CD14-positive monocyte (primary cell): Measurements from ENCODE around the gene PNRC1. TPM values are rescaled to one million over a fixed set of nuclear protein-coding genes. Genes with fewer than 3 reads are reported as not detected.

ENCODE experiments used
- DNase-seq, 3 donors: peaks; one replicate each; pipeline ENCODE4 v3.0.0-alpha.2; 2011 to 2022
- H2AFZ ChIP-seq: 2 replicates; pipeline ENCODE4 v1.6.0; 2012; ENCODE audit warnings: mild to moderate bottlenecking, low read depth, low read length, inconsistent platforms; ENCODE audit not compliant: insufficient read depth, poor library complexity, severe bottlenecking
- H3K27ac ChIP-seq, 2 donors: 1 replicate in 1 of 2; 2 replicates in 1 of 2; pipeline ENCODE4 v1.5.1; 2012 to 2013; ENCODE audit warnings: low read length in 2 of 2, control low read depth in 1 of 2, inconsistent platforms in 1 of 2, low read depth in 1 of 2, mild to moderate bottlenecking in 1 of 2
- H3K27me3 ChIP-seq, 2 donors: one replicate each; pipeline versions ENCODE4 v1.6.0 to v1.6.1; 2011 to 2013; ENCODE audit warnings: low read length in 2 of 2; ENCODE audit not compliant: control insufficient read depth in 2 of 2, insufficient read depth in 2 of 2
- H3K36me3 ChIP-seq, 2 donors: replicated peaks in 1 of 2; 1 replicate in 1 of 2; 2 replicates in 1 of 2; pipeline versions ENCODE4 v1.5.1 to v1.6.1; 2012 to 2013; ENCODE audit warnings: low read length in 2 of 2, control low read depth in 1 of 2, inconsistent platforms in 1 of 2, mild to moderate bottlenecking in 1 of 2; ENCODE audit not compliant: insufficient read depth in 2 of 2, control insufficient read depth in 1 of 2
- H3K4me1 ChIP-seq, 2 donors: 1 replicate in 1 of 2; 2 replicates in 1 of 2; pipeline versions ENCODE4 v1.5.1 to v1.6.1; 2012 to 2013; ENCODE audit warnings: low read length in 2 of 2, control low read depth in 1 of 2, inconsistent platforms in 1 of 2, mild to moderate bottlenecking in 1 of 2, moderate library complexity in 1 of 2; ENCODE audit not compliant: insufficient read depth in 2 of 2, control insufficient read depth in 1 of 2
- H3K4me2 ChIP-seq: replicated peaks from 2 replicates; pipeline ENCODE3; 2012; ENCODE audit warnings: low read length, moderate library complexity, mild to moderate bottlenecking; ENCODE audit not compliant: poor library complexity, severe bottlenecking; ENCODE audit errors: extremely low read depth
- H3K4me3 ChIP-seq, 3 experiments: fragments of 200-600 bp in 1 of 3; sonication (generic) in 1 of 3; replicated peaks in 1 of 3; 1 replicate in 2 of 3; 2 replicates in 1 of 3; pipeline ENCODE4 v1.5.1; 2011 to 2013; ENCODE audit warnings: low read length in 3 of 3, mild to moderate bottlenecking in 3 of 3, control low read depth in 2 of 3, low read depth in 2 of 3, inconsistent platforms in 1 of 3, moderate library complexity in 1 of 3
- H3K79me2 ChIP-seq: 2 replicates; pipeline ENCODE4 v1.6.0; 2012; ENCODE audit warnings: mild to moderate bottlenecking, control low read depth, inconsistent platforms, low read length, moderate library complexity; ENCODE audit not compliant: insufficient read depth
- H3K9ac ChIP-seq: 2 replicates; pipeline ENCODE4 v1.6.0; 2017; ENCODE audit warnings: low read length, mild to moderate bottlenecking; ENCODE audit not compliant: insufficient read depth, poor library complexity, severe bottlenecking
- H3K9me3 ChIP-seq, 2 donors: replicated peaks in 1 of 2; 1 replicate in 1 of 2; 2 replicates in 1 of 2; pipeline versions ENCODE4 v1.5.1 to v1.6.1; 2012 to 2013; ENCODE audit warnings: low read length in 2 of 2, control low read depth in 1 of 2; ENCODE audit not compliant: control insufficient read depth in 1 of 2, insufficient read depth in 1 of 2
- H4K20me1 ChIP-seq: 2 replicates; pipeline ENCODE4 v1.6.0; 2012; ENCODE audit warnings: mild to moderate bottlenecking, low read length, control low read depth, moderate library complexity; ENCODE audit not compliant: insufficient read depth
- H3K27ac Mint-ChIP-seq, 7 donors: one replicate each; pipeline ENCODE4 v1.8.0; 2020; ENCODE audit warnings: mild to moderate bottlenecking in 7 of 7, mixed read lengths in 7 of 7, moderate library complexity in 6 of 7, inconsistent platforms in 2 of 7
- H3K27me3 Mint-ChIP-seq, 3 donors: one replicate each; pipeline ENCODE4 v1.8.0; 2021 to 2022; ENCODE audit warnings: low read depth in 3 of 3, mild to moderate bottlenecking in 3 of 3, mixed read lengths in 3 of 3, moderate library complexity in 3 of 3, inconsistent platforms in 1 of 3
- H3K36me3 Mint-ChIP-seq, 2 donors: one replicate each; pipeline ENCODE4 v1.8.0; 2020; ENCODE audit warnings: mixed read lengths in 2 of 2, inconsistent platforms in 1 of 2, mild to moderate bottlenecking in 1 of 2
- H3K4me1 Mint-ChIP-seq: one replicate; pipeline ENCODE4 v1.8.0; 2020; ENCODE audit warnings: mild to moderate bottlenecking, mixed read lengths
- H3K4me3 Mint-ChIP-seq, 2 donors: one replicate each; pipeline ENCODE4 v1.8.0; 2020; ENCODE audit warnings: mild to moderate bottlenecking in 2 of 2, mixed read lengths in 2 of 2, moderate library complexity in 1 of 2
- H3K9me3 Mint-ChIP-seq, 7 donors: one replicate each; pipeline ENCODE4 v1.8.0; 2020 to 2022; ENCODE audit warnings: mixed read lengths in 7 of 7, mild to moderate bottlenecking in 6 of 7, moderate library complexity in 6 of 7, inconsistent platforms in 2 of 7
- CTCF ChIP-seq: fragments of 200-600 bp; IDR thresholded peaks from one replicate; pipeline ENCODE4 v1.8.0; 2022; ENCODE audit warnings: antibody characterized with exemption, mild to moderate bottlenecking
- WGBS: methylation state at CpG from one replicate; pipeline ENCODE4 v1.1.5; 2013; ENCODE audit warnings: missing lambda C conversion rate; ENCODE audit not compliant: insufficient coverage; 5-methylcytosine and 5-hydroxymethylcytosine counted together
- intact Hi-C, 2 donors: fragments of 100-400 bp; cut with micrococcal nuclease; formaldehyde crosslinking; loops; one replicate each; pipeline versions ENCODE4 v1.15.0 to v1.15.1; 2023
- polyA plus RNA-seq, 3 donors: library from polyadenylated mRNA; depleted of rRNA in 1 of 3; unstranded in 2 of 3; stranded (reverse) in 1 of 3; fragments of 300-500 nt in 2 of 3; fragments of >200 nt in 1 of 3; fragmentation: Illumina TruSeq in 2 of 3; gene quantifications; 1 replicate in 2 of 3; 2 replicates in 1 of 3; pipeline ENCODE4 v1.2.3, GENCODE V29; 2012 to 2021

The PNRC1 gene
- polyA plus RNA-seq, 3 donors: 102 to 398 (median 348) TPM

GRCh38 chr6:89082486-89082891 lies 1.9 kb downstream of the PNRC1 start:
- Mint-ChIP-seq H3K4me1 (peaks cover 53% of the 10 kb centered on the region), H3K9me3 (peaks cover 0 to 8% (median 0%) of the 10 kb centered on the region in 7 donors), H3K27me3 (peaks cover 0 to 2% (median 2%) of the 10 kb centered on the region in 3 donors), H3K27ac (peak overlapping the region; percentile 90 to 98 (median 97)), H3K4me3 (peak overlapping the region; percentile 90 to 96), H3K36me3 (peaks cover 38 to 43% of the 10 kb centered on the region in 2 donors)
- TF ChIP-seq CTCF: no peak
- intact Hi-C loops: loop anchor here (5.0 to 10.0 kb wide), 4 partner anchors 45 to 272 kb away; partner anchors contain the start of gene UBE2J1 (in 2 of the 2)
- Histone ChIP-seq H3K9ac (peak overlapping the region; percentile 99), H2AFZ (no peak overlapping the region), H3K4me1 (peaks cover 40 to 50% of the 10 kb centered on the region in 2 donors), H3K36me3 (peaks cover 29 to 32% of the 10 kb centered on the region in 2 donors), H3K4me2 (peak overlapping the region; percentile 87), H3K9me3 (no peaks in the 10 kb centered on the region), H3K27me3 (no peaks in the 10 kb centered on the region), H3K79me2 (peaks cover 50% of the 10 kb centered on the region), H3K4me3 (peak overlapping the region; percentile 66 to 97 (median 89)), H4K20me1 (peaks cover 64% of the 10 kb centered on the region), H3K27ac (peak overlapping the region; percentile 98)
- DNase-seq: peak in 1 of 3 donors; percentile 21
- WGBS: 0% methylated on average over 2 of the region's 9 CpGs

- Histone ChIP-seq H4K20me1 (peaks cover 84% of the 10 kb centered on the region), H3K27me3 (no peaks in the 10 kb centered on the region), H3K4me1 (peaks cover 46 to 53% of the 10 kb centered on the region in 2 donors), H3K4me2 (peak overlapping the region; percentile 16), H3K36me3 (peaks cover 29 to 32% of the 10 kb centered on the region in 2 donors), H3K27ac (peak overlapping the region in 1 of 2 donors; percentile 11), H3K9ac (no peak overlapping the region), H3K9me3 (no peaks in the 10 kb centered on the region), H3K79me2 (peaks cover 55% of the 10 kb centered on the region), H2AFZ (no peak overlapping the region), H3K4me3 (peak overlapping the region in 1 of 3 experiments; percentile 12)
- Mint-ChIP-seq H3K4me3 (peak overlapping the region in 1 of 2 donors; percentile 47), H3K27me3 (peaks cover 0 to 2% (median 2%) of the 10 kb centered on the region in 3 donors), H3K4me1 (peaks cover 66% of the 10 kb centered on the region), H3K9me3 (peaks cover 0 to 13% (median 0%) of the 10 kb centered on the region in 7 donors), H3K27ac (peak overlapping the region; percentile 47 to 87 (median 78)), H3K36me3 (peaks cover 38 to 43% of the 10 kb centered on the region in 2 donors)
- no peak for DNase-seq
- TF ChIP-seq CTCF: no peak
- intact Hi-C loops: loop anchor here (5.0 to 10.0 kb wide), 4 partner anchors 47 to 270 kb away; partner anchors contain the start of gene UBE2J1 (in 2 of the 2)
These were observed 4.0 kb downstream of the PNRC1 start for GRCh38 chr6:89084542-89084941.
